HG03025 (cell line): ENCODE measurements around the gene UBE2I.

Experiments
- ATAC-seq: cut with Tn5 transposase; IDR thresholded peaks from one replicate; pipeline ENCODE4 v1.9.1; 2021; ENCODE audit warnings: mild to moderate bottlenecking, moderate library complexity; ENCODE audit not compliant: unreplicated experiment, low FRiP score

UBE2I gene

DNA sequence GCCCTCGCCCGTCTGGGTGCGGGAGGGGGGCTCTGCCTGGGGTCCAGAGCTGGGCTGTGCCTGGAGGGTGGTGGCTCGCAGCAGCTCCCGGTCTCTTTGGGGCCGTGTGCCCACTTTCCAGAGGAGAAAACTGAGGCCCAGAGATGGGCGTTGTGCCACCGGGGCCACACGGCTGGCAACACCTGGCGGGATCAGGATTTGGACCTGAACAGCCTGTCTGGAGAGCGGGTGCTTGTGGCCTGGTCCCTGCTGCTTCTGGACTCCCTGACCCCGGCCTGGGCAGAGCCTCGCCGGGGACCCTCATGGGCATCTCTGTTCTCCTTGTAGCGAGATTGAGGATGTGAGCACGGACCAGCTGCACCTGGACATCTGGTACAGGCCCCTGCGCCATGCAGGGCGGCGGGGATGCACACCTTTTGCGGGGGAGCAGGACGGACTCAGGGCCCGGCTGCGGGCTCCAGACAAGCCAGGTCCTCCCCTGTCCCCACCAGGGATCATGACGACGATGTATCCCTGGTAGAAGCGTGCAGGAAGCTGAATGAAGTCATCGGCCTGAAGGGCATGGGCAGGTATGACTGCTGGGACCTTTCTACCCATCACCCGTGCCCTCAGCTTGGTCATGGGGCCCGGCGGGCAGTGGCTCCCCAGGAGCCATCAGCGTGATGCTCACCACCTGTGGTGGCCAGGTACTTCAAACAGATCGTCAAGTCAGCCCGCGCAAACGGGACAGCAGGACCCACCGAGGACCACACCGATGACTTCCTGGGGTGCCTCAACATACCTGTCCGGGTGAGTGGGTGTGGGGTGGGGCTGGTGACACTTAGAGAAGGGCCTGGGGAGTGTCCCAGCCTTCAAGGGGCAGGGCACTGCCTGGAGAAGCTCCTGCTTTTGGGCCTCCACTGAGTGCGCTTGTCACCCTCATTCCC lies 32.3 kb downstream of the UBE2I start:
- no peak for ATAC-seq

DNA sequence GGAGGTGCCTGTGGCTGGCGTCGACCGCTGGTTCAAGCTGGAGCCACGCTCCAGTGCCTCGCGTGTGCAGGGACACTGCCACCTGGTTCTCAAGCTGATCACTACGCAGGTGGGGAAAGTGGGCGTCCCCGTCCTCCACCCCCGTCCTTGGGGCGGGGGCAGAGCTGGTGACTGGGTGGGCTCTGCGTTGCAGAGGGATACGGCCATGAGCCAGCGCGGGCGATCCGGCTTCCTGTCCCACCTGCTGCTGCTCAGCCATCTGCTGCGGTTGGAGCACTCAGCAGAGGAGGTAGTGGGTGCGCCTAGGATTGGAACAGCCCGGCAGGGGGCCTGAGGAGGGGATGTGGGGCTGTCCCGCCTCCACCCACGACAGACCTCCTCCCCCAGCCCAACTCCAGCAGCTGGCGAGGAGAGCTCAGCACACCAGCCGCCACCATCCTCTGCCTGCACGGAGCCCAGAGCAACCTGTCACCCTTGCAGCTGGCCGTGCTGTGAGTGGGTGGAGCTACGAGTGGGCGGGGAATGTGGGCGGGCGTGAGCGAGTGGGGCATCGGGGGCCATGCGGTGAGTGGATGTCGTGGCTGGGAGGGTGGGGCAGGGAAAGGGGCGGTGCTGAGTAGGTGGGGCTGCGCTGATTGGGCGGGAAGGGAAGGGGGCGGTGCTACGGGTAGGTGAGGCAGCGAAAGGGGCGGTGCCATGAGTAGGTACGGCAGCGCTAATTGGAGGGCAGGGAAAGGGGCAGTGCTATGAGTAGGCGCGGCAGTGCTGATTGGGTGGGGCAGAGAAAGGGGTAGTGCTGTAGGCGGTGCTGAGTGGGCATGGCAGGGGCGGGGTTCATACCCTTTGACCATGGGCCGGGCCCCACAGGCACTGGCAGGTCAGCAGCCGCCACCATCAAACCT lies 33.3 kb downstream of the UBE2I start:
- ATAC-seq: peak; percentile 70

DNA sequence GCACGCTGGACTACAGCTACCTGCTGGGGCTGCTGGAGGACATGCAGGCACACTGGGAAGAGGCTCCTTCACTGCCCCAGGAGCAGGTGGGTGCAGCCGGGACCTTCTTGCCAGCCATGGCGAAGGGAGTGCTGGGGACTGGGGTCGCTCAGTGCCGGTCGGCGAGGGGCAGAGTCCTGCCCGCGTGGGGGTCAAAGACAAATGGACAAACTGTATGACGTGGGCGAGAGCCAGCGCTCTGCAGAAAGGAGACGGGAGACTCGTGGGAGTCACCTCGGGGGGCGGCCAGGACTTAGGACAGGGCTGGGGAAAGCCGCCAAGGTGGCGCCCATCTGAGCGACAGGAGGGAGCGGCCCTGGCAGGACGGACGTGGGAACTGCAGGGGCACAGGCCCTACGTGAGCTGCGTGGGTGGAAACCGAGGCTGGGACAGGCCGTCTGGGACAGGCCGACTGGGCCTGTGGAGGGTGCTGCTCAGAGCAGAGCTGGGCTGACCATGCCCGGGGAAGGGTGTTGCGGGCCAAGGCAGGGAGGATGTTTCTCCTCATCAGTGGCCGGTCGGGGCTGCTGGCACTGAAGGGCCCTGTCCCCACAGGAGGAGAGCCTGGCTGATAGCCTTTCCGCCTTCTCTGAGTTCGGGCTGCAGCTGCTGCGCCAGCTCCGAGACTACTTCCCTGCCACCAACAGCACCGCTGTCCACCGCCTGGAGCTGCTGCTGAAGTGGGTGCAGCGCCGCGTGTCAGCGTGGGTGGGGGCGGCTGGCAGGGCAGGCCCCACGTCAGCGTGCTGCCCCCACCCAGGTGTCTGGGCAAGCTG lies 34.2 kb downstream of the UBE2I start:
- no peak for ATAC-seq

DNA sequence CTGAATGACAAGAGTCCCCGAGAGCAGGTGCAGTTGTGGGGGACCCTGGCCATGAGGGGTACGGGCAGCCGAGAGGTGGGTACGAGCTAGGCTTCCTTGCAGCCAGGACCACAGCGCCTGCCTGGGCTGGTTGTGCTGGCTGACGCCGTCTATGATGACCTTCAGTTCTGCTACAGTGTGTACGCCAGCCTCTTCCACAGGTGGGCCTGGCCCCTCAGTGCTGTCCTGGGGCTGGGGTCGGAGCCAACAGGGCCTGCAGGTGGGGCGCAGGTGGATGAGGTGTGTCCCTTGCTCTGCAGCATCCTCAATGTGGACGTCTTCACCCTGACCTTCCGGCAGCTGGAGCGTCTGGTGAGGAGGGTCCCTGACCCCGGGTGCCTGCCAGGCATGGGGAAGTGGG lies 35.1 kb downstream of the UBE2I start:
- no peak for ATAC-seq

DNA sequence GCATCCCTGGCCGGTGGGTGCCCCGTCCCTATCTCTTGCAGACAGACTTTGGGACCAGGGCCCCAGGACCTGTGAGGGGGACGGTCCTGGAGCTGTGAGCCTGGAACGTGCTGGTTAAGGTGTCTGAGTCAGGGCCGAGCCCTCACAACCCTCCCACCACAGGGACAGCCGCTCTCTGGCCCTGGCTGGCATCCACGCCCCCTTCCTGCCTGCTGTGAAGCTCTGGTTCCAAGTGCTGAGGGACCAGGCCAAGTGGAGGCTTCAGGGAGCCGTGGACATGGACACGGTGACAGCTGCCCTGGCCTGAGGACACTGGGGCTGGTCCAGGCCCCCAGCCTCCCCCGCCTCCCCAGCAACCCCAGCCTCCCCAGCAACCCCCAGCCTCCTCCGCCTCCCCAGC lies 35.7 kb downstream of the UBE2I start:
- no peak for ATAC-seq

DNA sequence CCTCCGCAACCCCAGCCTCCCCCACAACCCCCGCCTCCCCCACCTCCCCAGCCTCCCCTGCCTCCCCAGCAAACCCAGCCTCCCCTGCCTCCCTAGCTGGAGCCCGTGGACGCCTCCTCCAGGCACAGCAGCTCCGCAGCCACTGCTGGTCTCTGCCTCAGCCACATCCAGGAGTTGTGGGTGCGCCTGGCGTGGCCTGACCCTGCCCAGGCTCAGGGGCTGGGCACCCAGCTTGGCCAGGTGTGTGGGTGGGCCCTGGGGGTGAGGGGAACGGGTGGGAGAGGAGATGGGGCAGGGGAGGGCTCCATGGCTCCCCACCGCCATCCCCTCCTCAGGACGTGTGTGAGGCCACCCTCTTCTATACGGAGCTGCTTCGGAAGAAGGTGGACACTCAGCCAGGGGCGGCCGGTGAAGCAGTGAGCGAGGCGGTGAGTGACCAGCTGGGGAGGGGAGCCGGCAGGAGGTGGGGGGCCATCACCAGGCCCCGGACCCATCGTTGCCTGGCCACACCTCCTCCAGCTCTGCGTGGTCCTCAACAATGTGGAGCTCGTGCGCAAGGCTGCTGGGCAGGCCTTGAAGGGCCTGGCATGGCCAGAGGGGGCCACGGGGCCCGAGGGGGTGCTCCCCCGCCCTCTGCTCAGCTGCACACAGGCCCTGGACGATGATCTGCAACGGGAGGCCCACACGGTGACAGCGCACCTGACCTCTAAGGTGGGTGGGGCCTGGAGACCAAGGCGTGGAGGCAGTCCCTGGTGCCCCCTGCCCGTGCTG lies 36.4 kb downstream of the UBE2I start:
- ATAC-seq: no peak

DNA sequence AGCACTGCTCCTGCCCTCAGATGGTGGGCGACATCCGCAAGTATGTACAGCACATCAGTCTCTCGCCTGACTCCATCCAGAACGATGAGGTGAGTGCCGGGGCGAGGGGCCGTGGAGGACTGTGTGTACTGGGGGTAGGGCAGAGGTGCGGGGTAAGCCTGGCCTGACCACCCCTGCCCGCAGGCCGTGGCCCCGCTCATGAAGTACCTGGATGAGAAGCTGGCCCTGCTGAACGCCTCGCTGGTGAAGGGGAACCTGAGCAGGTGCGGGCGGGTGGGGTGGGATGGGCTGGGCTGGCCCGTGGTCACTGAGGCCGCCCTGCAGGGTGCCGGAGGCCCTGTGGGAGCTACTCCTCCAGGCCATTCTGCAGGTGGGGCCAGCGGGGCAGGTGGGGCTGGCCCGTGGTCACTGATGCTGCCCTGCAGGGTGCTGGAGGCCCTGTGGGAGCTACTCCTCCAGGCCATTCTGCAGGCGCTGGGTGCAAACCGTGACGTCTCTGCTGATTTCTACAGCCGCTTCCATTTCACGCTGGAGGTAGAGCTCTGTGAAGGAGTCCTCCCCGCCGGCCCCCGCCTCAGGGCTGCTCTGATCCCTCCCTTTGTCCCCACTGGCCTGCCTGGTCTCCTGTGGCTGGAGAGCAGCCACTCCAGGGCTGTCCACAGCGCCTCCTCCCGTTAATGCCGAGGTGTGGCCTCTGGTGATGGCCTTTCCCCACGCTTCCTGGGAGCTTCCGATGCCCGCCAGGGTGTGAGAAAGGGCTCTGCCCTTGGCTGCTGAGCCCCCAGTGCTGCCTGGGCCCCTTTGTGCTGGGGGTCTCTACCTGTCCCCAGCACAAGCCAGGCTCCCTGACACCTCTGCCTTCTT lies 37.2 kb downstream of the UBE2I start:
- ATAC-seq: no peak

DNA sequence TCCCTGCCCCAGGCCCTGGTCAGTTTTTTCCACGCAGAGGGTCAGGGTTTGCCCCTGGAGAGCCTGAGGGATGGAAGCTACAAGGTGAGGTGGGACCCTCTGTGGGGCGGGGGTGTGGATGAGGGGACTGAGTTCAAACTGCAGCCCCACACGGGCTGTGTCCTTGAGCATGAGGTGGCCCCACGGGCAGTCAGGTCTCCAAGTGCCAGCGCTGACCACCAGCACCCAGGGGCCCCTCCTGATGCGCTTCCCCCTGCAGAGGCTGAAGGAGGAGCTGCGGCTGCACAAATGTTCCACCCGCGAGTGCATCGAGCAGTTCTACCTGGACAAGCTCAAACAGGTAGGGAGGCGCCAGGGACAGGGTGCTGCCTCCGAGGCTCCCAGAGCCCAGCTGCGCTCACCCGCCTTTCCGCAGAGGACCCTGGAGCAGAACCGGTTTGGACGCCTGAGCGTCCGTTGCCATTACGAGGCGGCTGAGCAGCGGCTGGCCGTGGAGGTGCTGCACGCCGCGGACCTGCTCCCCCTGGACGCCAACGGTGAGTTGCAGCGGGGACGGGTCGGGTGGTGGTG lies 37.9 kb downstream of the UBE2I start:
- no peak for ATAC-seq

DNA sequence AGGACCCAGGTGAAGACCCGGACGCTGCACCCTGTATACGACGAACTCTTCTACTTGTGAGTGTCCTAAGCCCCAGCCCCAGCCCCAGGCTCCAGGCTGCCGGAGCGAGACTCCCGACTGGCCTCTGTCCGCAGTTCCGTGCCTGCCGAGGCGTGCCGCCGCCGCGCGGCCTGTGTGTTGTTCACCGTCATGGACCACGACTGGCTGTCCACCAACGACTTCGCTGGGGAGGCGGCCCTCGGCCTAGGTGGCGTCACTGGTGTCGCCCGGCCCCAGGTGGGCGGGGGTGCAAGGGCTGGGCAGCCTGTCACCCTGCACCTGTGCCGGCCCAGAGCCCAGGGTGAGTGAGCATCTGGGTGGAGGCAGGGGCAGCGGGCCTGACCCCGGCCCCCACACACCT lies 38.5 kb downstream of the UBE2I start:
- ATAC-seq: no peak

DNA sequence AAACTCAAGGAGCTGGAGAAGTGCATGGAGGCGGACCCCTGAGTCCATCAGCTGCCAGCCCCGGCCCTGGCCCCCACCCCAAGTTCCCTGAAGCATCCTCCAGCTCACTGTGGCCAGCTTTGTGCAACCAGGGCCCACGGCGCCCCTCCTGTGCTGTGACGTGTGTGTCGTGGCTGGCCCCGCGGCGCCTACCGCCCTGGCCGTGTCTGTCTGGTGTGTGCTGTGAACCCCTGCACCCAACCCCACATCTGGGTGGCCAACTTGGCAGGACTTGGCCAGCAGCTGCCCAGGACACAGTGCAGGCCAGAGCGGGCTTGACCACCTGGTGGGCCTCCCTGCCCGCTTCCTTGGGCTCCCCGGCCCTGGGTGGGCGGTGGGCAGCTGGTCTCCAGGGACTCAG lies 39.0 kb downstream of the UBE2I start:
- ATAC-seq: no peak

DNA sequence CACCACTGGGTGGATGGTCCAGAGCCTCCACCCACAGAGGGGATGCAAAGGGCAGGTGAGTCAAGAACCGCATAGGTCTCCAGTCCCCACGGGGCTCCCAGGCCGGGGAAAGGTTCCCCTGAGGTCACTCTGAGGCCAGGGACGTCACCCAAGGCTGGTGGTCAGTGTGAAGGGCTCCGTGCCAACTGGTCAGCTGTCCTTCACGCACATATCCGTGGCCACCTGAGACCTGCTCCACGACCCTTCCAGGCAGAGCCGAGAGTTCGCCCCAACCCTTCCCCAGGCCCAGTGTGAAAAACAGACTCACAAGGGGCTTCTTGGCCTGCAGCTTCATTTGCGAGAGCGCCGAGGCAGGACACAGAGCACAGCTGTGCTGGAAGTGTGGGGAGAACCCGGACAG lies 39.5 kb downstream of the UBE2I start:
- no peak for ATAC-seq

DNA sequence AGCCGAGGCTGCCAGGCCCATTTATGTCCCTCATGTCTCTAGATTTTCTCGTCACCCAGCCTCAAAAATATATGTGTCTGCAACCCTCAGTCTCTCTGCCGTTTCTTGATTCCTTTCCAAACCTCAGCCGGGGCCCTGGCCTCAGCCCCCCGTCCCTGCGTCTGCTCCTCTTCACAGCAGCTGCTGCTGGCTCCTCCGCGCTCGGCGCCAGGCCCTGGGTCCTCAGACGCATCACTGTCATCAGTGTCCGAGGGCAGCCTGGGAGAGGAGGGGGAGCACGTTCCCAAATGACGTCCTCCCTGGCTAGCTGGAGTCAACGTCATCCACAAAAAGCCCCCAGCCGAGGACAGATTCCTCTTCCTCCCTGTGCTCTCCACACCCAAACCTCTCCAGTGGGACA lies 39.9 kb downstream of the UBE2I start:
- ATAC-seq: no peak

DNA sequence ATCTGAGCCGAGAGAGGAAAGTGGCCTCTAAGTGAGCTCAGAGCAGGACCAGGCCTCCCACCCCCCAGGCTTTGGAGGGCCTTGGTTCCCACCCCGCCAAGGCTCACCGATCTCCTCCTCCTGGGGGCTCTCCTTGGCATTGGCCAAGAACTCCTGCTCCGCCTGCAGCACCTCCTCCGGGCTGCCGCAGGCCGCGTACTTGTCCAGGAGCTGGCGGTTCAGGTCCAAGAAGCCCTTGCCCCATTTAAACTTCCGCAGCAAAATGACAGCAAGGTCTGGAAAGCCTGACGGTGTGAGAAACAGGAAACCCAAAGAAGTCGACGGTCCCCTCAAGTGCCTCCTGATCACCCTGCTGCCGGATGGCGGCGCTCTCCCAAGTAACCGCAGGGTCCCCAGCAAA lies 40.5 kb downstream of the UBE2I start:
- ATAC-seq: no peak

DNA sequence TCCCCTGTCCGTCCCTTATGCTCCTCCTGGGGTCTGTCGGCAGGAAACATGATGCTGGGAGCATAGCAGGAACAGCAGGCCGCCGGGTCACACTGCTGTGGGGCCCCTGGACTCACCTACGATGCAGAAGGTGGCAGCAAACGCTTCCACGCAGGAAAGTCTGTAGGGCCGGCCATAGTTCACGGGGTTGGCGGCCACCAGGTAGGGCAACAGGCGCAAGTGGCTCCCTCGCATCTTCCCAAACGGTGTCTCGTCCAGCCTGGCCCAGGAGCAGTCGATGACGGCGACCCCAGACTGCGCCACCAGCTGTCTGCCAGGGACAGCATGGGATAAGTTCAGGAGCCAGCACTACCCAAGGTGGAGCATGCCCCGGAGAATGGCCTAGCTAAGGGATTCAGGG lies 41.3 kb downstream of the UBE2I start:
- no peak for ATAC-seq

DNA sequence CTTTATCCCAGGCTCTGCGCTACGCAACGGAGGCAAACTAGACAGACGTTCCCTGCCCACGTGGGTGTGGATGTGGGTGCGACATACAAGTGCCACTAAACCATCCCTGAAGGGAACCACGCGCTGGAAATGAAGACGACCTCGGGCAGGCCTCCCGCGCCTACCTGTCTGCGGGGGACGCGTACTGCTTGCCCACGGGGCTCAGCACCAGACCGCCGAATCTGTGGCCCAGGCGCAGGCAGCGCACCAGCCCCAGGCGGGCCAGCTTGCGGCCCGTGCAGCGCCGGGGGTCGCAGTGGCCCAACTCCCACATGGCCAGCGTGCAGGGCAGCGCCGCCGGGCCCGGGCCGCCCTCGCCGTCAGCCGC lies 41.8 kb downstream of the UBE2I start:
- ATAC-seq: no peak

DNA sequence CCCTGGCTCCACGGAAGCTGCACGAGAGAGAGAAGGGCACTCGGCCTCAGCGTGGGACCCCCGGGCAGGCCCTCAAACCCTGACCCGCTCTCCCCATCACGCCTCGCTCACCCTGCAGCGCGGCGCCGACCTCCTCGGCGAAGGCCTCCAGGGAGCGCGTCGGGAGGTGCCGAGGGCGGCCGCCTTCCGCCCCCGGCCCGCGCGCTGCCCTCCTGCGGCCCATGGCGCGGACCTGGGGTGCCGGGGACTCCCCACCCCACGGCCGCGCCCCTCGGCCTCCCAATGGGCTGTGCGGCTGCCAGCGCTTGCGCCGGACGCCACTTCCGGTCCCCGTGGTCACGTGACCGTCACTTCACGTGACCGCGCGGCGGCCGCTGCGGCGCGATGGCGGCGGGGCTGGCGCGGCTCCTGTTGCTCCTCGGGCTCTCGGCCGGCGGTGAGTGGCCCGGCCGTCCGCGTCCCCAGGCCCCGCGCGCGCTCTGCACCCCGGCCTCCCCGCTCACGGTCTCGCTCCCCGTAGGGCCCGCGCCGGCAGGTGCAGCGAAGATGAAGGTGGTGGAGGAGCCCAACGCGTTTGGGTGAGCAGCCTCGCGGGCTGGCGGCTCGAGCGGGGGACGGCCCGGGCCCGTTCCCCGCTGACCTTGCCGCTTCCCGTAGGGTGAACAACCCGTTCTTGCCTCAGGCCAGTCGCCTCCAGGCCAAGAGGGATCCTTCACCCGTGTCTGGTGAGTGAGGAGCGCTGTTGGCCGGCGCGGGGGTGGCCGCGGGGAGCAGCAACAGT lies 42.3 kb downstream of the UBE2I start, which contains the start of the genes GNPTG and TSR3:
TSS of gene GNPTG (plus strand) at position 350 of the 781 bp plus-strand sequence. CDS start at position 385, 35 bp downstream.
TSS of gene TSR3 (minus strand) at position 297 of the 781 bp plus-strand sequence. CDS start at position 223, 74 bp downstream.
- peak; percentile 54 for ATAC-seq

DNA sequence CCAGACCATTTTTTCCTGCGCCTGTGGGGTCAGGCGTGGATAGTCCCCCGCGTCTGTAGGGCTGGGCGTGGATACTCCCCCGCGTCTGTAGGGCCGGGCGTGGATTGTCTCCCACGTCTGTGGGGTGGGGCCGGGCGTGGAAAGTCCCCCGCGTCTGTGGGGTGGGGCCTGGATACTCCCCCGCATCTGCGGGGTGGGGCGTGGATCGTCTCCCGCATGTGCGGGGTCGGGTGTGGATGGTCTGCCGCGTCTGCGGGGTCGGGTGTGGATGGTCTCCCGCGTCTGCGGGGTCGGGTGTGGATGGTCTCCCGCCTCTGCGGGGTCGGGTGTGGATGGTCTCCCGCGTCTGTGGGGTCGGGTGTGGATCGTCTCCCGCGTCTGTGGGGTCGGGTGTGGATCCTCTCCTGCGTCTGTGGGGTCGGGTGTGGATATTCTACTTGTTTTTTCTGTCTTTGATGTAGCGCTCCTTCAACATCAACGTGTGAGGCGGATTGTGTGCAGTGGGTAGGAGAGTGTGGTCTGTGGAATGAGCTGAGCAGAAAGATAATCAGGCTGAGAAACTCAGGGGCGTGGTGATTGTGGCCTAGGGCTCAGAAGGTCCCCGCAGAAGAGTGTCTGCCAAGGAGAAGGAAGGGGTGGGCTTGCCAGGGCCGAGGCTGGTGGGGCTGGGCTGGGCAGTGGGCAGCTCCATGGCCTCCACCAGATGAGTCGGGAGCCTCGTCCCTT lies 45.5 kb downstream of the UBE2I start:
- no peak for ATAC-seq
